DND-41 (cell line): Measurements from ENCODE around the gene ZNF79.

Experiments
- ATAC-seq: fragments of 200-7000 bp; cut with Tn5 transposase; 3 replicates; pipeline ENCODE4 v1.9.1; 2021; ENCODE audit warnings: low read depth; ENCODE audit not compliant: insufficient read depth
- DNase-seq: peaks from one replicate; pipeline ENCODE4 v3.0.0-alpha.2; 2020
- H2AFZ ChIP-seq: 2 replicates; pipeline ENCODE4 v1.6.0; 2012; ENCODE audit warnings: low read depth, low read length
- H3K27ac ChIP-seq: 2 replicates; pipeline ENCODE4 v1.5.1; 2012; ENCODE audit warnings: low read length, inconsistent platforms
- H3K27me3 ChIP-seq: fragments of 200-600 bp; sonication (generic); 2 replicates; pipeline ENCODE4 v1.6.0; 2012; ENCODE audit warnings: low read length, mild to moderate bottlenecking, inconsistent platforms; ENCODE audit not compliant: insufficient read depth, poor library complexity
- H3K36me3 ChIP-seq: 2 replicates; pipeline ENCODE4 v1.5.1; 2012; ENCODE audit warnings: low read length, inconsistent platforms; ENCODE audit not compliant: insufficient read depth
- H3K4me1 ChIP-seq: 2 replicates; pipeline ENCODE4 v1.5.1; 2012; ENCODE audit warnings: mild to moderate bottlenecking, low read length; ENCODE audit not compliant: insufficient read depth
- H3K4me2 ChIP-seq: 2 replicates; pipeline ENCODE4 v1.6.0; 2012; ENCODE audit warnings: mild to moderate bottlenecking, moderate library complexity, low read length, inconsistent platforms; ENCODE audit not compliant: insufficient read depth
- H3K4me3 ChIP-seq, 2 experiments: fragments of 200-600 bp in 1 of 2; shearing (Covaris generic) in 1 of 2; 2 replicates each; pipeline ENCODE4 v1.5.1; 2012 to 2016; ENCODE audit warnings: inconsistent platforms in 2 of 2, low read length in 2 of 2, mild to moderate bottlenecking in 2 of 2, low read depth in 1 of 2, moderate library complexity in 1 of 2
- H3K79me2 ChIP-seq: 2 replicates; pipeline ENCODE4 v1.6.0; 2012; ENCODE audit warnings: low read length, inconsistent platforms; ENCODE audit not compliant: insufficient read depth
- H3K9ac ChIP-seq: 2 replicates; pipeline ENCODE4 v1.6.0; 2012; ENCODE audit warnings: low read depth, mild to moderate bottlenecking, inconsistent platforms, low read length, moderate library complexity
- H3K9me3 ChIP-seq: 2 replicates; pipeline ENCODE4 v1.5.1; 2012; ENCODE audit warnings: low read length, moderate library complexity, mild to moderate bottlenecking, inconsistent platforms; ENCODE audit not compliant: insufficient read depth, severe bottlenecking
- H4K20me1 ChIP-seq: 2 replicates; pipeline ENCODE4 v1.6.0; 2012; ENCODE audit warnings: low read length; ENCODE audit not compliant: insufficient read depth
- CTCF ChIP-seq: IDR thresholded peaks from 2 replicates; pipeline ENCODE4 v1.5.1; 2012; ENCODE audit warnings: borderline replicate concordance, low read length, moderate library complexity, mild to moderate bottlenecking; ENCODE audit not compliant: poor library complexity, severe bottlenecking; ENCODE audit errors: extremely low read depth
- EZH2 ChIP-seq: IDR thresholded peaks from 3 replicates; pipeline ENCODE4 v1.6.1; 2012; ENCODE audit warnings: borderline replicate concordance, low read depth, mild to moderate bottlenecking, moderate library complexity, low read length, inconsistent platforms; ENCODE audit not compliant: severe bottlenecking

ZNF79 gene

GRCh38 chr9:127418037-127418471 lies 6.1 kb upstream of the ZNF79 start:
- no peak overlapping the region for H3K27ac ChIP-seq
- H3K4me1 ChIP-seq = peaks cover 8% of the 10 kb centered on the region
- no peak overlapping the region for H3K4me3 ChIP-seq
- H3K9me3 ChIP-seq = no peaks in the 10 kb centered on the region
- no peak overlapping the region for H3K4me2 ChIP-seq
- DNase-seq = peak; percentile 50
- peaks cover 2% of the 10 kb centered on the region for H3K79me2 ChIP-seq
- H3K36me3 ChIP-seq = no peaks in the 10 kb centered on the region
- H3K27me3 ChIP-seq = no peaks in the 10 kb centered on the region
- no peak overlapping the region for H3K9ac ChIP-seq
- ATAC-seq = peak; percentile 76
- peaks cover 16% of the 10 kb centered on the region; the same call in 1 of the 2 replicates for H4K20me1 ChIP-seq
- TF ChIP-seq EZH2 (no peak), CTCF (peak; percentile 67)
- H2AFZ ChIP-seq = no peak overlapping the region

GRCh38 chr9:127419348-127419747 lies 4.8 kb upstream of the ZNF79 start:
- no peak for ATAC-seq
- no peaks in the 10 kb centered on the region for H3K27me3 ChIP-seq
- TF ChIP-seq CTCF (no peak), EZH2 (no peak)
- peaks cover 16% of the 10 kb centered on the region; the same call in 1 of the 2 replicates for H4K20me1 ChIP-seq
- H3K9ac ChIP-seq = no peak overlapping the region
- H3K4me1 ChIP-seq = peaks cover 12% of the 10 kb centered on the region
- H3K4me2 ChIP-seq = no peak overlapping the region
- H3K79me2 ChIP-seq = peaks cover 9% of the 10 kb centered on the region
- no peaks in the 10 kb centered on the region for H3K9me3 ChIP-seq
- no peaks in the 10 kb centered on the region for H3K36me3 ChIP-seq
- H2AFZ ChIP-seq = no peak overlapping the region
- DNase-seq = no peak
- no peak overlapping the region for H3K27ac ChIP-seq
- no peak overlapping the region for H3K4me3 ChIP-seq

DNA sequence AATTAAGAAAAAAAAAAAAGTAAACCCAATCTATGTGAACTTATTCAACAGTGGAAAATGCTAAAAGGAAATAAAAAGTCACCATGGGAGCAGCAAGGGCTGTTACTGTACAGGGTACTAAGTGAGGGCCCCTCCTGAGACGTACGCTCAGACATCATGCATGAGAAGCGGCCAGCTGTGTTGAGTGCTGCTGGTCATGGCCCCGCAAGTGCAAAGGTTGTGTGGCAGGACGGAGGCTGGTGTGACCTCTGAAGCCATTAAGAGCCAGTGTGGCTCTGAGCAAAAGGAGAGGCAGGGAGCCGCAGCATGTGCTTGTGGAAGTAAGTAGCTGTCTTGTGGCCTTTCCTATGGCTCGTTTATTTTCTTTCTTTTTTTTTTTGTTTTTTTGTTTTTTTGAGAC lies 3.1 kb upstream of the ZNF79 start:
- DNase-seq (no peak), ATAC-seq (no peak)
- no peak for TF ChIP-seq CTCF
- TF ChIP-seq EZH2 = no peak
- Histone ChIP-seq H3K27me3 (no peaks in the 10 kb centered on the region), H2AFZ (no peak overlapping the region), H3K4me3 (no peak overlapping the region), H3K36me3 (no peaks in the 10 kb centered on the region), H3K4me1 (peaks cover 25% of the 10 kb centered on the region), H3K27ac (no peak overlapping the region), H4K20me1 (peaks cover 16% of the 10 kb centered on the region; the same call in 1 of the 2 replicates), H3K9ac (no peak overlapping the region), H3K9me3 (no peaks in the 10 kb centered on the region), H3K4me2 (no peak overlapping the region), H3K79me2 (peaks cover 24% of the 10 kb centered on the region)
